Rectal smooth muscle tissue (tissue), 1 donor: Measurements from ENCODE around the gene RBM5.
"Not testable (repeated sequence)": the region's sequence is repeated elsewhere in the genome, so short reads cannot be mapped to it uniquely, and the experiment has no call there.

Experiments
- H3K27ac ChIP-seq: one replicate; pipeline ENCODE4 v1.7.0; 2013; ENCODE audit warnings: low read depth, low read length, inconsistent platforms
- H3K27me3 ChIP-seq: one replicate; pipeline ENCODE4 v1.7.0; 2013; ENCODE audit warnings: low read length; ENCODE audit not compliant: control insufficient read depth, insufficient read depth
- H3K36me3 ChIP-seq: one replicate; pipeline ENCODE4 v1.7.0; 2013; ENCODE audit warnings: low read length; ENCODE audit not compliant: control insufficient read depth, insufficient read depth
- H3K4me1 ChIP-seq: one replicate; pipeline ENCODE4 v1.7.0; 2013; ENCODE audit warnings: low read length; ENCODE audit not compliant: control insufficient read depth, insufficient read depth
- H3K4me3 ChIP-seq: one replicate; pipeline ENCODE4 v1.7.0; 2013; ENCODE audit warnings: low read length
- H3K9ac ChIP-seq: one replicate; pipeline ENCODE4 v1.7.0; 2013; ENCODE audit warnings: low read length

RBM5 gene

DNA sequence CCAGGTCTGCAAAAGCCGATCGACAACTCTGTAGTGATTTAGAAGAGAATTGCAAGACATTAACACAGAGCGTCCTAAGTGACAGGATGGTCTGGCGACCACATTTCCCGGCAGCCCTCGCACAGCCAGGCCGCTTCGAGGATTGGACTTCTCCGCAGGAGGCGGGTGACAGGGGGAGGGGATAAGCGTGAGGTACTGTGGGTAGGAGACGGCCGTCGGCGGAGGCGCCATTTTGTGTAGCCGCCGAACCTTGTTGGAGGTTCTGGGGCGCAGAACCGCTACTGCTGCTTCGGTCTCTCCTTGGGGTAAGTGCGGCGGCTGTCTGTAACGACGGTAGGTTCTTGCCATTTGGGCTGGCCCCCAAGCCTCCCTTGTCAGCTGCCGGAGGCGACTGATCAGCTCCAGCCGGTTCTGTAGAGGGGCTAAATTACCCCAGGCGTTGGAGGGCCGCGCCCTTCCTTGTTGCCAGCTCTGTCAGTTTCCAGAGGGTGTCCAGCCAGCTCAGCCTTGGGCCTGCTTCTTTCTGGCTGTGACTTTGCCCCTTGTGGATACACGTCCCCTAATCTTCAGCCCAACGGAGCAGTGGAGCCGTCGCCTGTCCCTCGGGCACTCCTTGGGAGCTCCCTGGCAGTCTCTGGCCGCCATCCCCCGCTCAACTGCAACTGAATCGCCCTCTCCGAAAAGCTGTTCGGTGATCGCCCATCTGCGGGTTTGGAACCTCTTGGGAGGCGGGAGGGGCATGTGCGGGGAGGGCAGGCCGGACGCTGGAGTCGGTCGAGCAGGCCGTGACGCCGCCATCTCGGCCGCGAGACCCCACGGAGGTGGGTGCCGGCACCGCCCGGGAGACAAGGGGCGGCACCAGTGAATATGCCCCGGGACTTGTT is at the start of gene RBM5:
RBM5 (plus strand) TSS at position 195 of the 884 bp plus-strand sequence. CDS start 1,516 bp downstream, outside the sequence.
- H3K27me3 ChIP-seq: no peaks in the 10 kb centered on the region
- peak within 1 kb of the TSS; percentile 97 for H3K27ac ChIP-seq
- peaks cover 13% of the 10 kb centered on the region for H3K4me1 ChIP-seq
- H3K36me3 ChIP-seq: peaks cover 21% of the 10 kb centered on the region
- H3K9ac ChIP-seq: peak within 1 kb of the TSS; percentile 88
- H3K4me3 ChIP-seq: peak within 1 kb of the TSS; percentile 98

DNA sequence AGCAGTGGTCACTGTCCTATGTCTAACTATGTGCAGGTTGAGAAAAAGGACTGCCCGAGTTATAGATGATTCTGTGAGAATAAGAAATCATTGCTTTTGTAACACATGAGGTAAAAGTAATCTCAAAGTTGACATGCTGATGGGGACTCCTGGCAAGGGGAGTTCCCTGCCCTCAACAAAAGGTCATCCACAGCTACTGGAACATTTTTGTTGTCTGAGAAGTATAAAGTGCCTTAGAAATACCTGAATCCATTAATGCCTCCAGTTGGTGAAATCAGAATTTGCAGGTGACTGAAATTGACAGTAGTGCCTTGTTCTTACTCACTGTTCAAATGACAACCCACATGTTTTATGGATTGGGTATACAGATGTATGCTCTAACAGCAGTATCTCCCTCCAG is 43.7 kb upstream of the RBM5 start:
- H3K27me3 ChIP-seq: no peaks in the 10 kb centered on the region
- H3K4me1 ChIP-seq: no peaks in the 10 kb centered on the region
- H3K36me3 ChIP-seq: peaks cover 13% of the 10 kb centered on the region
- H3K4me3 ChIP-seq: no peak overlapping the region
- H3K27ac ChIP-seq: no peak overlapping the region
- no peak overlapping the region for H3K9ac ChIP-seq

DNA sequence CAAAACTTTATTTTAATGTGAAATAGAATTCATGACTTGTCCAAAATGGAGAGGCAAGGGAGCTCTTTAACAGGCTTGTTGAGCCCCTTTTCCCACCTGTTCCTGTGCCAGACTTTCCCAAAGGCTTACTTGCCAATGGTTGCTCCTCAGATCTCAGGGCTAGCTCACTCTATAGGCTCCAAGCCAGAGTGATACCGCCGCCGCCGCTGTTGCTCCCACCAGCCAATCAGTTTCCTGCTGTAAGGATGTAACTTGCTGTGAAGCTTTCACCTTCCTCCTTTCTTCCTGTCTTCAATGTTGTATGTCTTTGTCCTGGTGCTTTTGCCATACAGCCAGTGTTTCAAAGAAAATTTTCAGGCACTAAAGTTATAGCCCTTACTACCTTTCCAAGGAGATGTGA is 41.3 kb upstream of the RBM5 start:
- no peak overlapping the region for H3K4me3 ChIP-seq
- H3K27ac ChIP-seq: no peak overlapping the region
- H3K4me1 ChIP-seq: no peaks in the 10 kb centered on the region
- H3K36me3 ChIP-seq: peaks cover 10% of the 10 kb centered on the region
- no peaks in the 10 kb centered on the region for H3K27me3 ChIP-seq
- no peak overlapping the region for H3K9ac ChIP-seq

DNA sequence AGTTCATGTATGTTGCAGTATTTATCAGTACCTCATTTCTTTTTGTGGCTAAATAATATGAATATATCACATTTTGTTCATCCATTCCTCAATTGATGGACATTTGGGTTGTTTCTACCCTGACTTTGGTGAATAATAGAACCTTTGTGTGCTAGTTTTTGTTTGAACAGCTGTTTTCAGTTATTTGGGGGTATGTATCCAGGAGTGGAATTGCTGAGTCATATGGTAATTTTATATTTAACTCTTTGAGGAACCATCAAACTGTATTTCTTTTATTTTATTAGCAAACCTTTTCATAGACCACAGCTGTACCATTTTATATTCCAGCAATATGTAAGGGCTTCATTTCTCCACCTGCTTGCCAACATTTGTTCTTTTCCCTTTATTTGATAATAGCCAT is 38.4 kb upstream of the RBM5 start:
- Histone ChIP-seq H3K36me3 (peaks cover 12% of the 10 kb centered on the region), H3K27ac (no peak overlapping the region), H3K4me1 (no peaks in the 10 kb centered on the region), H3K9ac (no peak overlapping the region), H3K27me3 (no peaks in the 10 kb centered on the region), H3K4me3 (no peak overlapping the region)

DNA sequence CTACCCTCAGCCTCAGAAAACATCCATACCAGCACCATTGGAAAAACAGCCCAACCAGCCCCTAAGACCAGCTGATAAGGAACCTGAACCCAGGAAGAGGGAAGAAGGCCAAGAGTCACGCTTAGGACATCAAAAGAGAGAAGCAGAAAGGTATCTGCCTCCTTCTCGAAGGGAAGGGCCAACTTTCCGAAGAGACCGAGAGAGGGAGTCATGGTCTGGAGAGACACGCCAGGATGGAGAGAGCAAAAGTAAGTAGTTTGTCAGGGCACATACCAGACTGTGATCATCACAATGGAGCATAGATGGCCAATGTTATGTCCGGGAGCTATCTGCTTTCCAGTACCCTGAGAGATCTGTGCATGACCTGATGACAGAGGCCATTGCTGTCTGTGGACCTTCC is 31.0 kb upstream of the RBM5 start:
- Histone ChIP-seq H3K27me3 (no peaks in the 10 kb centered on the region), H3K4me3 (no peak overlapping the region), H3K4me1 (no peaks in the 10 kb centered on the region), H3K9ac (no peak overlapping the region), H3K36me3 (peaks cover 33% of the 10 kb centered on the region), H3K27ac (no peak overlapping the region)

DNA sequence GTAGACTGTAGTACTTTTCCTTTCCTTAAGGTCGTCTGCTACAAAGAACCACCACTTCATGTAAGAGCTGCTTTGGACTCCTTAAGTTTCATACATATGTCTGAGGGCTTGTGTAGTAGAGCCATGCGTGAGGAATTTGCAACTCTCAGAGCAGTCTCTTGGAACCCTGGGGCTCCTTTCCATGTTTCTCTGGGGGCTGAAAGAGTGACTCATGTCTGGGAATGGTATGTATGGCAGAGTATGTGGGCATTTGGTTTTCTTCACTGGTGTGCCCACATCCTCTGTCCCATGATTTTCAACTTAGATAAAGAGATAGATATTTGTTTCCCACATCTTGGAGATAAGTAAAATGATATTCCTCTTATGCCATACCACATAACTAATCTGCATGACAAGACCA is 20.6 kb upstream of the RBM5 start:
- H3K4me1 ChIP-seq: no peaks in the 10 kb centered on the region
- no peak overlapping the region for H3K4me3 ChIP-seq
- no peak overlapping the region for H3K9ac ChIP-seq
- no peaks in the 10 kb centered on the region for H3K27me3 ChIP-seq
- H3K36me3 ChIP-seq: peaks cover 43% of the 10 kb centered on the region
- H3K27ac ChIP-seq: no peak overlapping the region

DNA sequence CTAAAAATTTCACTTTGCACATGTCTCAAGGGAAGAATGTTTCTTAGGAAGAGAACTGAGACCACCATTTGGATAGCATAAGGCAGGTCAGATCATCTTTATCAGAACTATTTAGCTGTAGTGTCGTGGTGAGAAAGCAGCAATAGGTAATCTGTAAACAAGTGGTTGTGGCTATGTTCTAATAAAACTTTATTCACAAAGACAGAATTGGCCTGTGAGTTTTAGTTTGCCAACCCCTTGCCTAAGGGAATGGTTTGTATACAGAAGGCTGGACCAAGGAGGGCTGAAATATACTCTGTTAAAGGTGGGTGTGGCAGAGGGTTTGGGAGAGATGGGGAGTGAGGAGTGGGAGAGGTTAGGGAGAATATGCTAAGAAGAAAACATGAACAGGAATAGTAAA is 10.6 kb upstream of the RBM5 start:
- H3K27ac ChIP-seq: no peak overlapping the region
- H3K27me3 ChIP-seq: no peaks in the 10 kb centered on the region
- H3K9ac ChIP-seq: no peak overlapping the region
- peaks cover 9% of the 10 kb centered on the region for H3K36me3 ChIP-seq
- H3K4me1 ChIP-seq: no peaks in the 10 kb centered on the region
- H3K4me3 ChIP-seq: no peak overlapping the region

DNA sequence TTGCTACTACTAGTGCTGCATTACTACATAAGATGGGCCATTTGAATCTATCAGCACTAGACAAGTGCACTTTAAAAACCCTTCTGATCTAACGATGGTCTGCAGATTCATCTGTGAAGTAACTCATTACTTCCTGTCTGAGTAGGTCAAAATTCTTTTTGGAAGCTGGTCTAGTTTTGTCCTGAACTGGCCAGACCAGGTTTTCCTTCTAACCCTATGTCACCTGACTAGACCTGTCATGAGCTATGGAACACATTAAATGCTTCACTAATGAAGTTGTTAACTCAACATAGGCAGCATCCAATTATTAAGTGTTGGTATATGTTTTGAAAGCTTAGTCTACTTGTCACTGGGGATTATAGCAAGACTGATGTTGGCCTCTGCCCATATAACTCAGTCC is 10.1 kb upstream of the RBM5 start:
- Histone ChIP-seq H3K4me1 (no peaks in the 10 kb centered on the region), H3K36me3 (peaks cover 4% of the 10 kb centered on the region), H3K4me3 (no peak overlapping the region), H3K27me3 (no peaks in the 10 kb centered on the region), H3K27ac (no peak overlapping the region), H3K9ac (no peak overlapping the region)

DNA sequence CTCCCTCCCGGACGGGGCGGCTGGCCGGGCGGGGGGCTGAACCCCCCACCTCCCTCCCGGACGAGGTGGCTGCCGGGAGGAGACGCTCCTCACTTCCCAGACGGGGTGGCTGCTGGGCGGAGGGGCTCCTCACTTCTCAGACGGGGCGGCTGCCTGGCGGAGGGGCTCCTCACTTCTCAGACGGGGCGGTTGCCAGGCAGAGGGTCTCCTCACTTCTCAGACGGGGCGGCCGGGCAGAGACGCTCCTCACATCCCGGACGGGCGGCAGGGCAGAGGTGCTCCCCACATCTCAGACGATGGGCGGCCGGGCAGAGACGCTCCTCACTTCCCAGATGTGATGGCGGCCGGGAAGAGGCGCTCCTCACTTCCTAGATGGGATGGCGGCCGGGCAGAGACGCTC is 3.8 kb upstream of the RBM5 start:
- H3K4me3 ChIP-seq, H3K27ac ChIP-seq, H3K9ac ChIP-seq, H3K4me1 ChIP-seq, H3K36me3 ChIP-seq, H3K27me3 ChIP-seq: not testable (repeated sequence)

DNA sequence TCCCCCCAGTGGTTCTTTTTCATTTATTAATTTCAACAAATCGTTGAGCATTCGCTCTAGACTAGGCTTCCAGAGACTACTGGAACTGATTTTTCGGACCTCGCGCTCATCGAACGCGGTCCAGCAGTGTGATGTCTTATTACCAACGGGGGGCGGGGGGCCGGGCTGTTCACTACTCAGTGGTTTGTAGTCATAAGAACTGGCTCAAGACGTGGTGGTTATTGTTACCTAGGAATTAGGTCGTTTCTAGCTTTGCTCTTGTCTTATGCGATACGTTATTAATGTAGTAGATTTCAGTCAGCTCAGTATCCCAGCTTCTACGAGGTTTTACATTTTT is 858 bp downstream of the RBM5 start:
- peaks cover 13% of the 10 kb centered on the region for H3K4me1 ChIP-seq
- peak overlapping the region; percentile 97 for H3K27ac ChIP-seq

DNA sequence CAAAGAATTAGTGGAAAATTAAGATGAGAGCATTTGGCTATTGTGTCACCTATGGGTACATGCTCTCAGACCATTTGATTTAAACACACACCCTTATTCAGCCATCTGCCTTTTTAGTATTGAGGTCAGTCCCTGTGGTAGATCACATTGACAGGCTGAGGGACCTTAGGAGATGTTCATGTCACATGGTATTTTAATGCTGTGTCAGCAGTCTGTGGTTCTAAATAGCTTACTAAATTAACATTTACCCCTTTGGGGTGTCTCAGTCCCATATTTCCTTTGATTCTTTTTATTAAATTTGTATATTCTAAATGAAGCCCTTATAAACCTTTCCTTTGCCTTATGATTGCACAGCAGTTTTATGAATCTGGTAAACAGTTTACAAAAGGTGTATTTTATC is 2.3 kb downstream of the RBM5 start:
- H3K9ac ChIP-seq: no peak overlapping the region
- H3K4me3 ChIP-seq: no peak overlapping the region
- peaks cover 27% of the 10 kb centered on the region for H3K36me3 ChIP-seq

More for the DNA sequence above, 858 bp downstream of the RBM5 start:
- Histone ChIP-seq H3K4me3 (peak overlapping the region; percentile 98), H3K27me3 (no peaks in the 10 kb centered on the region), H3K36me3 (peaks cover 21% of the 10 kb centered on the region), H3K9ac (peak overlapping the region; percentile 88)

DNA sequence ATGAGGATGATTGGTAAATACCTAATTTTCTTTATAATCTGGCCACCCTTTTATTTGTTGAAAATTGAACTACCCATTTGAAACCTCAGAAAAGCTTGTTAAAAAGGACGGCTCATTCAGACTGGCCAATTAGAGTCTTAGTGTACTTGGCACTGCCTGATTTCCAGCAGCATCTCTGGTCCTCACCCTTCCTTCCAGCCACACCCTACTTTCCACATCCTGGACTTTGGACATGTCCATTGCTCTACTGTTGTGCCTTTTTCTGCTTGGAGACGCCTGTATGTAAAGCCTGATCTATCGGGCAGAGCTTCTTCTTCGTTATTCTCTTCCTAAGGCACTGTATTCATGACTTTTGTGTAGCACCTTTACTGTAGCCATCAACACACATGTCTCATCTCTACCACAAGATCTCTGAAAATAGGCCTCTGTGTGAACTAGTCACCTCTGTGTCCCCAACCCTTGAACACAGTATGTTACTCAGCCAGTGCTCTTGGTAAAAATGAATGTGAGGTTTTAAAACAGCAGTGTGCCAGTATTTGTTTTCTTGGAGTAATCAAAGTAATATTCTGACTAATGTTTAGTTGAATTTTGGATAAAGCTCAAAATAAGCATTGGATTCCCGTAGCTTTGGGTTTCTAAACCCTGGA is 6.8 kb downstream of the RBM5 start:
- Histone ChIP-seq H3K4me3 (no peak overlapping the region), H3K27ac (no peak overlapping the region), H3K27me3 (no peaks in the 10 kb centered on the region), H3K36me3 (peaks cover 52% of the 10 kb centered on the region), H3K9ac (no peak overlapping the region), H3K4me1 (peaks cover 7% of the 10 kb centered on the region)

More for the DNA sequence above, 2.3 kb downstream of the RBM5 start:
- Histone ChIP-seq H3K27ac (no peak overlapping the region), H3K27me3 (no peaks in the 10 kb centered on the region), H3K4me1 (peaks cover 13% of the 10 kb centered on the region)

DNA sequence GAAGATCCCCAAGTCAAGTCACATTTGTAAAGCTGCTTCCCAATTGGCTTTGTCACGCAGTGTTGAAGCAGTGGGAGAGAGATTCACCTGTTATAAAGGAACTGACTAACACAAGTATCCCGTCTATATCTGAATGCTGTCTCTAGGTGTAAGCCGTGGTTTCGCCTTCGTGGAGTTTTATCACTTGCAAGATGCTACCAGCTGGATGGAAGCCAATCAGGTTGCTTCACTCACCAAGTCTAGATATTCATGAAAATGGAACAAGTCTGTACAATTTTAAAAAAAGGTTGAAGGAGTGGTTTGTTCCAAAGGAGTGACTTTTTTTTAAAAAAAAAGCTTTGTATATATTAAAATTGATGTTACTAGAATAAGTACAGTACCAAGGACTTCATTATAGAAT is 11.7 kb downstream of the RBM5 start:
- no peak overlapping the region for H3K4me3 ChIP-seq
- H3K4me1 ChIP-seq: no peaks in the 10 kb centered on the region
- no peaks in the 10 kb centered on the region for H3K27me3 ChIP-seq
- H3K9ac ChIP-seq: no peak overlapping the region
- peaks cover 58% of the 10 kb centered on the region for H3K36me3 ChIP-seq
- no peak overlapping the region for H3K27ac ChIP-seq
